Fibroblast of mammary gland (primary cell): Measurements from ENCODE around the gene OR2M7.
"Not testable (repeated sequence)": the region's sequence is repeated elsewhere in the genome, so short reads cannot be mapped to it uniquely, and the experiment has no call there.

Source experiments
- DNase-seq: peaks from one replicate; pipeline ENCODE4 v3.0.0-alpha.2; 2010; ENCODE audit warnings: low read depth
- H3K4me3 ChIP-seq: 2 replicates; pipeline ENCODE4 v1.5.1; 2011; ENCODE audit warnings: low read depth, mild to moderate bottlenecking, low read length, moderate library complexity; ENCODE audit not compliant: control insufficient read depth
- CTCF ChIP-seq: conservative IDR thresholded peaks from 2 replicates; pipeline ENCODE4 v1.5.1; 2011; ENCODE audit warnings: low read depth, low read length, inconsistent platforms; ENCODE audit not compliant: control insufficient read depth, insufficient read depth

OR2M7 gene

GRCh38 chr1:248343451-248343850 lies 19.1 kb upstream of the OR2M7 start:
- no peak for DNase-seq
- TF ChIP-seq CTCF, result no peak
- H3K4me3 ChIP-seq, result no peak overlapping the region

GRCh38 chr1:248316796-248317195 lies 7.6 kb downstream of the OR2M7 start:
- no peak for DNase-seq
- no peak for TF ChIP-seq CTCF
- no peak overlapping the region for H3K4me3 ChIP-seq

GRCh38 chr1:248306740-248307139 lies 17.6 kb downstream of the OR2M7 start:
- not testable (repeated sequence) for DNase-seq, H3K4me3 ChIP-seq

GRCh38 chr1:248306103-248306502 lies 18.3 kb downstream of the OR2M7 start:
- TF ChIP-seq CTCF, result no peak
- no peak overlapping the region for H3K4me3 ChIP-seq
- DNase-seq, result no peak

GRCh38 chr1:248305672-248306071 lies 18.7 kb downstream of the OR2M7 start:
- not testable (repeated sequence) for H3K4me3 ChIP-seq, DNase-seq

- TF ChIP-seq CTCF, result no peak
- no peak within 1 kb of the TSS for H3K4me3 ChIP-seq
- DNase-seq, result no peak
These were observed 21.0 kb downstream of the OR2M7 start, which contains the start of gene OR2T12 for GRCh38 chr1:248303324-248303723. Gene OR2T12, minus strand, starts transcription at chr1:248303424. Its CDS starts 7,846 bp downstream, at chr1:248295578.

- TF ChIP-seq CTCF, result no peak
- DNase-seq, result no peak
- H3K4me3 ChIP-seq, result no peak overlapping the region
These were observed 36.0 kb downstream of the OR2M7 start for GRCh38 chr1:248288391-248288790.

- DNase-seq, result no peak
- no peak within 1 kb of the TSS for H3K4me3 ChIP-seq
- TF ChIP-seq CTCF, result no peak
These were observed 46.5 kb downstream of the OR2M7 start, which contains the start of gene OR2T33 for GRCh38 chr1:248277876-248278275. Gene OR2T33, minus strand, starts transcription at chr1:248277976. Its CDS starts 4,162 bp downstream, at chr1:248273814.
